OCI-LY3 (cell line): ENCODE measurements around the gene MAML2.

Source experiments
- H2AFZ ChIP-seq: fragments of 200-600, 300-600 bp; shearing (Covaris generic); 2 replicates; pipeline ENCODE4 v1.6.0; 2014; ENCODE audit warnings: antibody characterized with exemption, low read depth, low read length
- H3K27ac ChIP-seq: fragments of 200-600, 300-600 bp; sonication (generic); 2 replicates; pipeline ENCODE4 v1.5.1; 2014; ENCODE audit warnings: mild to moderate bottlenecking, low read length, moderate library complexity, mixed read lengths
- H3K27me3 ChIP-seq: fragments of 200-600, 300-600 bp; sonication (generic); 2 replicates; pipeline ENCODE4 v1.6.1; 2014; ENCODE audit warnings: low read depth, low read length, mixed read lengths
- H3K36me3 ChIP-seq: fragments of 200-600, 300-600 bp; sonication (generic); replicated peaks from 2 replicates; pipeline ENCODE3; 2014; ENCODE audit warnings: low read depth, low read length, mixed read lengths
- H3K4me1 ChIP-seq: fragments of 300-600, 200-600 bp; sonication (generic); 2 replicates; pipeline ENCODE4 v1.6.1; 2014; ENCODE audit warnings: low read length, mixed read lengths
- H3K4me2 ChIP-seq: fragments of 200-600, 300-600 bp; sonication (generic); 2 replicates; pipeline ENCODE4 v1.6.1; 2014; ENCODE audit warnings: low read length, mixed read lengths
- H3K4me3 ChIP-seq: fragments of 300-600, 200-600 bp; sonication (generic); 2 replicates; pipeline ENCODE4 v1.5.1; 2014; ENCODE audit warnings: antibody characterized with exemption, mild to moderate bottlenecking, low read length, moderate library complexity
- H3K79me2 ChIP-seq: fragments of 300-600, 200-600 bp; shearing (Covaris generic); 2 replicates; pipeline ENCODE4 v1.6.1; 2014; ENCODE audit warnings: mild to moderate bottlenecking, low read length, mixed read lengths
- H3K9ac ChIP-seq: fragments of 300-600, 200-600 bp; shearing (Covaris generic); 2 replicates; pipeline ENCODE4 v1.6.0; 2014; ENCODE audit warnings: mild to moderate bottlenecking, low read length, moderate library complexity
- H3K9me3 ChIP-seq: fragments of 200-600, 300-600 bp; shearing (Covaris generic); 2 replicates; pipeline ENCODE4 v1.6.1; 2014; ENCODE audit warnings: low read length, mixed read lengths; ENCODE audit not compliant: insufficient read depth
- H4K20me1 ChIP-seq: fragments of 200-600, 300-600 bp; sonication (generic); 2 replicates; pipeline ENCODE4 v1.6.1; 2016; ENCODE audit warnings: low read length, mixed read lengths; ENCODE audit not compliant: insufficient read depth
- CTCF ChIP-seq: fragments of 200-600, 300-600 bp; sonication (generic); IDR thresholded peaks from 2 replicates; pipeline ENCODE4 v1.5.1; 2014; ENCODE audit warnings: antibody characterized with exemption, low read length, low read depth
- EZH2phosphoT487 ChIP-seq: fragments of 200-600 bp; shearing (Covaris generic); IDR thresholded peaks from 2 replicates; pipeline ENCODE4 v1.6.1; 2018; ENCODE audit warnings: antibody characterized with exemption, mixed run types, low read depth

Gene MAML2

GRCh38 chr11:95964281-95964680 lies 378.7 kb downstream of the MAML2 start:
- no peak for TF ChIP-seq EZH2phosphoT487
- TF ChIP-seq CTCF: no peak
- H3K79me2 ChIP-seq: no peaks in the 10 kb centered on the region
- H3K4me3 ChIP-seq: no peak overlapping the region
- H2AFZ ChIP-seq: no peak overlapping the region
- no peak overlapping the region for H3K27ac ChIP-seq
- H3K4me1 ChIP-seq: no peaks in the 10 kb centered on the region
- no peak overlapping the region for H3K9ac ChIP-seq
- no peaks in the 10 kb centered on the region for H3K36me3 ChIP-seq
- H3K9me3 ChIP-seq: no peaks in the 10 kb centered on the region
- no peaks in the 10 kb centered on the region for H4K20me1 ChIP-seq
- no peaks in the 10 kb centered on the region for H3K27me3 ChIP-seq
- no peak overlapping the region for H3K4me2 ChIP-seq

- no peak for TF ChIP-seq EZH2phosphoT487
- no peak for TF ChIP-seq CTCF
- no peak overlapping the region for H2AFZ ChIP-seq
These were observed 381.2 kb downstream of the MAML2 start for GRCh38 chr11:95961758-95962157.

GRCh38 chr11:95950905-95951304 lies 392.1 kb downstream of the MAML2 start:
- Histone ChIP-seq H3K79me2 (no peaks in the 10 kb centered on the region), H3K27ac (no peak overlapping the region), H4K20me1 (no peaks in the 10 kb centered on the region), H2AFZ (no peak overlapping the region), H3K36me3 (no peaks in the 10 kb centered on the region), H3K4me1 (no peaks in the 10 kb centered on the region), H3K9ac (no peak overlapping the region), H3K4me3 (no peak overlapping the region), H3K27me3 (no peaks in the 10 kb centered on the region), H3K9me3 (no peaks in the 10 kb centered on the region), H3K4me2 (no peak overlapping the region)
- TF ChIP-seq EZH2phosphoT487: no peak
- no peak for TF ChIP-seq CTCF

More at GRCh38 chr11:95961758-95962157, 381.2 kb downstream of the MAML2 start:
- Histone ChIP-seq H4K20me1 (no peaks in the 10 kb centered on the region), H3K27me3 (no peaks in the 10 kb centered on the region), H3K36me3 (no peaks in the 10 kb centered on the region), H3K79me2 (no peaks in the 10 kb centered on the region), H3K4me1 (no peaks in the 10 kb centered on the region), H3K4me2 (no peak overlapping the region), H3K9me3 (no peaks in the 10 kb centered on the region), H3K27ac (no peak overlapping the region), H3K4me3 (no peak overlapping the region), H3K9ac (no peak overlapping the region)

GRCh38 chr11:95948637-95949036 lies 394.4 kb downstream of the MAML2 start:
- Histone ChIP-seq H3K27ac (no peak overlapping the region), H3K79me2 (no peaks in the 10 kb centered on the region), H3K9me3 (no peaks in the 10 kb centered on the region), H3K9ac (no peak overlapping the region), H3K4me2 (no peak overlapping the region), H3K27me3 (no peaks in the 10 kb centered on the region), H3K4me1 (no peaks in the 10 kb centered on the region), H2AFZ (no peak overlapping the region), H3K36me3 (no peaks in the 10 kb centered on the region), H3K4me3 (no peak overlapping the region), H4K20me1 (no peaks in the 10 kb centered on the region)
- TF ChIP-seq EZH2phosphoT487 (no peak), CTCF (no peak)
